HG02571 (cell line): ENCODE measurements around the gene RAB34.

ENCODE experiments used
- ATAC-seq: cut with Tn5 transposase; IDR thresholded peaks from one replicate; pipeline ENCODE4 v1.9.1; 2021; ENCODE audit warnings: mild to moderate bottlenecking, moderate library complexity; ENCODE audit not compliant: unreplicated experiment

Gene RAB34

GRCh38 chr17:28712705-28713415 is 4.8 kb downstream of the RAB34 start:
- no peak for ATAC-seq

GRCh38 chr17:28712032-28712704 is 5.5 kb downstream of the RAB34 start:
- ATAC-seq, result peak; percentile 38

- peak; percentile 20 for ATAC-seq
These were observed 6.0 kb downstream of the RAB34 start, which contains the start of gene PROCA1 for GRCh38 chr17:28711723-28712031. TSS of gene PROCA1 (minus strand) at chr17:28711888. CDS start at chr17:28711660, 228 bp downstream.

- peak; percentile 71 for ATAC-seq
These were observed 6.6 kb downstream of the RAB34 start for GRCh38 chr17:28710861-28711722.

DNA sequence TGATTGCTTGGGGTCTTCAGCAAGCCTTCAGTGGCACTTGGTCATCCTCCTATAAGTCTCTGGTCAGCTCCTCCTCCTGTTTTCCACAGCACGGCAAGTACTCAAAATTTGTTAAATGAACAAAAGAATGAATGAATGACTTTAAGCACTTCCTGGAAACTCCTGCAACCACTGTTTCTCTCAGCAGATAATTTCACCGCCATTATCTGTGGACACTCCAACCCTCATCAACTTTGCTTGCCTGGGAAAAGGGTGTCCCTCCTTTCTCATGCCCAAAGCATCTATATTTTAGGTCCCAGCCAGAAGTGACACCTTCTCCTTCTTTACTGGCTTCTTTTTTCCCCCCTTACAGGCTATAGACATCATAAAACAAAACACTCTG is 10.3 kb downstream of the RAB34 start:
- no peak for ATAC-seq

GRCh38 chr17:28706471-28707338 is 11.0 kb downstream of the RAB34 start:
- no peak for ATAC-seq

GRCh38 chr17:28705728-28706334 is 11.8 kb downstream of the RAB34 start:
- ATAC-seq, result no peak

DNA sequence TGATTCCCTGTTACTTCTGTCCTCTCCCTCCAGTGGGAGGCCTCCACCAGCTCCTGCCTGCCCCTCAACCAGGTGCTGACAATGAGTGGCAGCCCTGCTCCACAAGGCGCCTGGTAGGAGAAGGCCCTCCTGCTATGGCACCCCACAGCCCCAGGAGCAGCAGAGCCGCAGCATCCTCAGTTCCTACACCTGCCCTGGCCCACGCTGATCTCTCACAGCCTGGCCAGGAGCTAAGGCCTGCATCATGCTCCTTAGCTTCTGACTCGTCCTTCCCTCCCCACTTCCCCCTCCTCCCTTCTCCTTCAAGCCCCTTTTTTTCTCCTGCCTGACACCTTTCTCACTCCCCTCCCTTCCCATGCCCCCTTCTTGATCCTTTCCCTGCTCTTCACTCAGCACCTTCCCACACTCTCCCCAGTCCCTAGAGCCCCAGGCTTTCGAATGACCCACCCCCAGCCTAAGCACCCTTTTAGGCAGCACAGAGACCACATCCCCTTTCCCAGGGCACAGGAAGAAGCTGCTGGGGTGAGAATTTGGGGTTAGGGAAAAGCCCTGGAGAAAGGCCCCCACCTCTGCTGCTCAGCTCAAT is 12.5 kb downstream of the RAB34 start:
- no peak for ATAC-seq

DNA sequence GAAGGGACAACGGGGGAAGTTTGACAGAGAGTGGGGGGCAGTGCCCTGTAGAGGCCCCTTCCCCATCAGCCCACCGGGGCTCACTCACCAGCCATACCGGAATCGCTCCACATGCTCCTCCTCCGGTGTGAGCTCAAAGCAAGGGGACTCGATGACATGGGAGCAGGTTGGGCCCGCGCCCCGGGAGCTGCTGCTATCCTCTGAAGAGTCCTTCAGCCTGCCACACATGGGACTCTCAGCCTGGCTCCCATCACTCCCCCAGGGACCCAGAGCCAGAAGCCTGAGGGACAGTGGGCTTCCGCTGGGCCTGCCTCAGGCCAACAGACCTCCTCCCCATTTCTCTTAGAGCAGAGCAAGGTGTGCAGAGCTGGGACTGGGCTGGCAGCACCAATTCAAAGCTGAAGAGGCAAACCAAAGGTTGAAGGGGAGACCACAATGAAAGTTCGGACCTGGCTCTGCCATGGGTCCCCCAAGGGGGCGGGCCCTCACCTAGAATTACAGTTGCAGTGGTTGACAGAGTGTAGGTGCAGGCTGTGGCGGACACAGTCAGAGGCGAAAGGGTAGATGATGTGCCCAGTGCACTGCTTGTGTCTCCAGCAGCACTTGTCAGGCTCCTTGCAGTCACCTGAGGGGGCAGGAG is 13.3 kb downstream of the RAB34 start:
- ATAC-seq, result no peak

DNA sequence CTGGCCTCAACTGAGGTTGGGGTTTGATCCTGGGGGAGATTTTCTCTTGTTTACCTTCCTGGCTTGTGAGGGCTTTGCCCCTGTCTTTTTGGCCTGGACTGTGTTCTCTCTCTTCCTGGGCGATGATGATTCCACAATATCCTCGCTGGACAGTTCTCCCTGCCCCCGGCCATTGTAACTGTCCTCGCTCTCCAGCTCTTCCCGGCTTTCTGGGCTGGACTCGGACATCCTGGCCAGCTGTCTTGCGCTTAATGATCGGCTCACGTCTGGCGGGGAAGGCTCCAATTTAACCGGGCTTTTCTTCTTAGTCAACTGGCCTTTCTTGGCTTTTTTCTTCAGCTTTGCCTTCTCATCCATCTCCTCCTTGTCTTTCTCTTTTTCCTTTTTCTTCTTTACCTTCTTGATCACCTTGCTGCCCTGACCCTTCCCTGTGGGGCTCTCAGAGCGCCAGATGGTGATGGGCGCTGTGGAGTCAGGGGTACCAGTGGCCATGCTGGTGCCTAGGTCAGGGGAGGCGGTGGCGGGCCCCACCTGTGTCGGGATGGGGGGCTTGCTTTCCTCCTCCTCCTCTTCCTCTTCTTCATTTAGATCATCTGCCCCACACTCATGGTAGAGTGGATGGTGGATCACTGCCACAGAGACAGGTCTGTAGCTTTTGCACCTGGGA is 14.0 kb downstream of the RAB34 start:
- no peak for ATAC-seq

DNA sequence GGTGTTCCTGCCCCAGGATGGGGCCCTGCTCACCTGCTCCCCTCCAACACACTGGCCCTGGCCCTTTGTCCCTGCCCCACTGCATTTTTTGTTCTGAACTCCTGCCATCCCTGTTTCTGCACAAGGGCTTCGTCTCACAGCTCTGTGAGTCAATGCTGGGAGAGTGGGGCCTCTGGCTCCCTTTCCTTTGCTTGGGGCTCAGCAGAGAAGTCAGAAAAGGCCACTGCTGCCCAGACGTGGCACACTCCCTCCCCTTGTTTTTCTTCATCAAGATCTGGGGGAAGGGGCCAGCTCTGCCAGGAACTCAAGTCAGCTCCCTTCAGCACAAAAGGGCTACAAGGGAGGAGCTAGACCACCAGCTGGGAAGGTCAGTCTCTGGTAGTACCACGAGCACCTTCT is 14.9 kb downstream of the RAB34 start:
- ATAC-seq, result no peak

GRCh38 chr17:28702026-28702751 is 15.5 kb downstream of the RAB34 start:
- ATAC-seq, result no peak

DNA sequence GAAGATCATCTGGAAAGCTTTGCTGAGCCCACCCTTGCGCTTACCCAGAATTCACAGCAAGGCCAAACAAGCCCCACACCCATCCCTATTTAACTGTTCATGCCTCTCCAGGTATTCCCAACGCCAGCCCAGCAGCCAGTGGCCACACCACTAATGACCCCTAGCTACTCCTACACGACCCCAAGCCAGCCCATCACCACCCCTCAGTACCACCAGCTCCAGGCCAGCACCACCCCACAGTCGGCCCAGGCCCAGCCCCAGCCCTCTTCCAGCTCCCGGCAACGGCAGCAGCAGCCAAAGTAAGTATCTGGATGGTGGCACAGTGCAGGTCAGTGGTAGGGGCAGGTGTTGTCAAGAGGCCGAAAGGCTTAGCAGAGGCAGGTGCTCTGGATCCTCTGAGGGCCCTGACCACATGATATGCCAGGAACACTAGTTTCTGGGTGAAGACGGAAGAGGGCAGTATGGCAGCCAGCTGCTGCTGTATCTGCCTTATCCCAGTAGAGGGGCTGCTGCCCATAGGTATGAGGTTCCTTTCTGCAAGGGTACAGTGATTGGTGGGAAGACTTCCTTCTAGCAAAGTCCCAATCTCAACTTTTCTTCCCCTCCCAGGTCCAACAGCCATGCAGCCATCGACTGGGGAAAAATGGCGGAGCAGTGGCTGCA is 16.7 kb downstream of the RAB34 start:
- no peak for ATAC-seq

DNA sequence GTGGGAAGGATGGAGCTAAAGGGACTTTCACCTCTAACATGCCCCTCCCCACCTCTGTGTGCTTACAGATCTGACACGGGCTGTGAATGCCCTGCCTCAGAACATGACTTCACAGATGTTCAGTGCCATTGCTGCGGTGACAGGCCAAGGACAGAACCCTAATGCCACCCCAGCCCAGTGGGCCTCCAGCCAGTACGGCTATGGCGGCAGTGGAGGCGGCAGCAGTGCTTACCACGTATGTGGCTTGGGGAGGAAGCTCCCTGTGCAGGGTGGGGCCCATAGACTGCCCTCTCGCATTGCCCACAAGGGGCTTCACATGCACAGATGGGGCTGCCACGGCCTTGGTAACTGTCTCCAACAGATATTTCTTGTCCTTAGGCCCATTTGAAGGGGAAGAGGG is 17.4 kb downstream of the RAB34 start:
- ATAC-seq, result no peak

- ATAC-seq, result no peak
These were observed 19.3 kb downstream of the RAB34 start for GRCh38 chr17:28698253-28698941.

- ATAC-seq, result no peak
These were observed 23.8 kb downstream of the RAB34 start for GRCh38 chr17:28693869-28694268.

DNA sequence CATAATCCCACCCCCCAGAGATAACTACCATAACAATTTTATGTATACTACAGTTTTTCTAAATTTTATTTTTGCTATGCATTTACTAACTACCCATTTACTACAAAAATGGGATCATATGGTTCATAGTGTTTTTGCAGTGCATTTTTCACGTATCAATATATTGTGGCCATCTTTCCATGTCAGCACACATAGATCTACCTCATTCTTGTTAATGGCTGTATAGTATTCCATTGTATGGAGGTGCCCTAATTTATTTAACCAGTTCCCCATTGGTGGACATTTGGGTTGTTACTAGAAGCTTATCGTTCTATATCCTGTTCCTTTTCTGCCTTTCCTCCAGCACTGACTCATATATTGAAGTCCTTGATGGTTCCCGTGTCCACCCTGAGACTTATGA is 28.7 kb downstream of the RAB34 start:
- ATAC-seq, result no peak
